GM10266 (cell line): Measurements from ENCODE around the gene KRT77.

ENCODE experiments used
- DNase-seq: peaks from one replicate; pipeline ENCODE4 v3.0.0; 2012; ENCODE audit errors: extremely low spot score
- TF ChIP-seq, protein P1 (sequence below): IDR thresholded peaks from 2 replicates; pipeline ENCODE4 v1.5.1; 2012; ENCODE audit warnings: mild to moderate bottlenecking, low read depth; ENCODE audit not compliant: control insufficient read depth, insufficient read depth; ENCODE audit errors: missing control alignments

The KRT77 gene

DNA sequence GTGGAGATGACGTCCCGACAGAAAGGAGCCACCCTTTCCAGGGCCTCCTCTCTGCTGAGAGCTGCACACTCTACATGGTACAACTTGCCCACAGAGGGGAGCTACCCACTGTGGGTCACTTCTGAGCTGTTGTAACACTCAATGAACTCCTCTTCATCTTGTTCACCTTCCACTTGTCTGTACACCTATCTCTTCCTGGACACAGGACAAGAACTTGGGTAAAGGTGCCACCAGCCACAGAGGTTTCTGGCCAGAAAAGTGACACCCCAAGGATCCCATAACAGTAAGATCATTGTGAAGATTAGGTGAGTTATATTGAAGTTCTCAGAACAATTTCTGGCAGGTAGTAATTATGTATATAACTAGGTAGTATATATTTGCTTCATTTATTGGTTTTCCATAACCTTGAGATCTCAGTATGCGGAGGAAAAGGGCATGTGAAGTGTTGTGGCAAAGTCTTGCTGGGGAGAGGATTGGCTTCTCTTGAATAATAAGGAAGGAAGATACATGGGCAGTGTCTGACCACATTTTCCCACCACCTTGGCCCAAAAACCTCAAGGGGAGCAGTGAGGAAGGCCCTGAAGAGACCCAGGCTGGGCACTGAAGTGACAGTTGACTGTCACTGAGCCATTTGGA lies 39.6 kb upstream of the KRT77 start:
- TF ChIP-seq, protein P1, sequence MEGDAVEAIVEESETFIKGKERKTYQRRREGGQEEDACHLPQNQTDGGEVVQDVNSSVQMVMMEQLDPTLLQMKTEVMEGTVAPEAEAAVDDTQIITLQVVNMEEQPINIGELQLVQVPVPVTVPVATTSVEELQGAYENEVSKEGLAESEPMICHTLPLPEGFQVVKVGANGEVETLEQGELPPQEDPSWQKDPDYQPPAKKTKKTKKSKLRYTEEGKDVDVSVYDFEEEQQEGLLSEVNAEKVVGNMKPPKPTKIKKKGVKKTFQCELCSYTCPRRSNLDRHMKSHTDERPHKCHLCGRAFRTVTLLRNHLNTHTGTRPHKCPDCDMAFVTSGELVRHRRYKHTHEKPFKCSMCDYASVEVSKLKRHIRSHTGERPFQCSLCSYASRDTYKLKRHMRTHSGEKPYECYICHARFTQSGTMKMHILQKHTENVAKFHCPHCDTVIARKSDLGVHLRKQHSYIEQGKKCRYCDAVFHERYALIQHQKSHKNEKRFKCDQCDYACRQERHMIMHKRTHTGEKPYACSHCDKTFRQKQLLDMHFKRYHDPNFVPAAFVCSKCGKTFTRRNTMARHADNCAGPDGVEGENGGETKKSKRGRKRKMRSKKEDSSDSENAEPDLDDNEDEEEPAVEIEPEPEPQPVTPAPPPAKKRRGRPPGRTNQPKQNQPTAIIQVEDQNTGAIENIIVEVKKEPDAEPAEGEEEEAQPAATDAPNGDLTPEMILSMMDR: no peak
- DNase-seq: no peak

GRCh38 chr12:52742196-52742580 lies 38.9 kb upstream of the KRT77 start:
- TF ChIP-seq, protein P1: no peak
- no peak for DNase-seq

DNA sequence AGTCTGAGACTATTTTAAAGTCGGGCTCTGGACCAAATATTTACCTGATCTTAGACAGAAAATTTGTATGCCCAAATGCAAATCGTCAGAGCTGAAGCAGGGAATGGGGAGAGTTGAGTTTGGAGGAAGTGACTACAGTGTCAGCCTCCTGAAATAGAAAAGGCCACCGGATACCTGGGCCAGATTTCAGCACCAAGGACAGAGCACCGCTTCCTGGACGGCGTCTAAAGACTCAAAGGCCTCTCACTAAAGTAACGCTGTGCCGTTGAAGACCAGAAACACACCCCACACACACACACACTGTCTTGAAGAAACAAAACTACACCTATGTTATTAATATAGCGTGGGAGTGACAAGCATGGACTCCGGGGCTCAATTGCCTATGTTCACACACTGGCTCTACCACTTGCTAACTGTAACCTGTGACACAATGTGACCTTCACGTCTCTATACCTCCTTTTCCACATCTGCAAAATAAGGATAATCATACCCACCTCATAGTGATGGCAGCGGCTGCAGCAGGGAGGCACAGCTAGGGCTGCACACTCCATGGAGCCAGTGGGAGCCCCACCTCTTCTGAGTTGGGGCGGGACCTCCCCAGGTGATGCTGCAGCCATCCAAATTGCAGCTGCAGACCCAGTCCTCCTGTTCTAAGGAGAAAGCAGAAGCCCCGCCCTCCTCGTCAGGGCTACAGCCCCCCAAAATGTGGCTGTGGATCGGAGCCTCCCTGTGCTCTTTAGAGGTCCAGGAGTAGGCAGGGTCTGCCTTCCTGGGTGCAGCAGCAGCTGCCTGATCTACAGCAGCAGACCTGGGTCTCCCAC lies 38.3 kb upstream of the KRT77 start:
- peak; percentile 57 for DNase-seq

GRCh38 chr12:52740584-52740983 lies 37.3 kb upstream of the KRT77 start:
- no peak for DNase-seq
- TF ChIP-seq, protein P1: no peak

More for the DNA sequence above, 38.3 kb upstream of the KRT77 start:
- TF ChIP-seq, protein P1: no peak

DNA sequence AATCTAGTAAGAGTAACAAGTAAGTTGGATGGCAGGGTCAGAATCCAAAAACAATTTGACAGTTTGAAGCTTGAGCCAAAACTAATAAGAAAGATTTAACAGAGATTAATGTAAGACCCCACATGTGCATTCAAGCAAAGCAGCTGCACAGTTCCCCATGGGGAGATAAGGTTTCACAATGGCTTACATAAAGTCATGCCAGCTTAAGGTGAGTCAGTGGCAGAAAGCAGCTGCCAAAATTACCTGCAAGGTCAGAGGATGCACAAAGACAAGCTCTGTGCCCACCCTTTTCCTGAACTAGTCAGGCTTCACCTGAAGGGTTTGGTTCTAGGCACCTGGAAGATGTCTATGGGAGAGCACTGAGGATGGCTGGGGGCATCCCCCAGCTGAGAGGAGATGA lies 36.6 kb upstream of the KRT77 start:
- TF ChIP-seq, protein P1: no peak
- DNase-seq: no peak

- DNase-seq: no peak
- TF ChIP-seq, protein P1: no peak
Measured at GRCh38 chr12:52735816-52736632, 32.7 kb upstream of the KRT77 start.
